ENCODE measurements around the gene KRTAP5-1.

DNA sequence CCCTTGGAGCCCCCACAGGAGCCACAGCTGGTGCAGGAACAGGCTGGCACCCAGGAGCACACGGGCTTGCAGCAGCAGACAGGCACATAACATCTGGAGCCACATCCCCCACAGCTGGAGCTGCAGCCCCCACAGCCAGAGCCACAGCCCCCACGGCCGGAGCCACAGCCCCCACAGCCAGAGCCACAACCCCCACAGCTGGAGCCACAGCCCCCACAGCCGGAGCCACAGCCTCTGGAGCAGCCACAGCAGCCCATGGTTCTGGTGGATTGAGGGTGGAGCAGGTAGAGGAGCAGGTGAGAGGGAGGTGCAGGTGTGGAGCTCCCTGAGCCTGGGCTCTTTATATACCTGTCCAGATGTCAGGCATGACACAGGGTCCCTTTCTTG lies 12.9 kb upstream of the KRTAP5-1 start, which contains the start of gene KRTAP5-2:
- TF ChIP-seq, protein P1, sequence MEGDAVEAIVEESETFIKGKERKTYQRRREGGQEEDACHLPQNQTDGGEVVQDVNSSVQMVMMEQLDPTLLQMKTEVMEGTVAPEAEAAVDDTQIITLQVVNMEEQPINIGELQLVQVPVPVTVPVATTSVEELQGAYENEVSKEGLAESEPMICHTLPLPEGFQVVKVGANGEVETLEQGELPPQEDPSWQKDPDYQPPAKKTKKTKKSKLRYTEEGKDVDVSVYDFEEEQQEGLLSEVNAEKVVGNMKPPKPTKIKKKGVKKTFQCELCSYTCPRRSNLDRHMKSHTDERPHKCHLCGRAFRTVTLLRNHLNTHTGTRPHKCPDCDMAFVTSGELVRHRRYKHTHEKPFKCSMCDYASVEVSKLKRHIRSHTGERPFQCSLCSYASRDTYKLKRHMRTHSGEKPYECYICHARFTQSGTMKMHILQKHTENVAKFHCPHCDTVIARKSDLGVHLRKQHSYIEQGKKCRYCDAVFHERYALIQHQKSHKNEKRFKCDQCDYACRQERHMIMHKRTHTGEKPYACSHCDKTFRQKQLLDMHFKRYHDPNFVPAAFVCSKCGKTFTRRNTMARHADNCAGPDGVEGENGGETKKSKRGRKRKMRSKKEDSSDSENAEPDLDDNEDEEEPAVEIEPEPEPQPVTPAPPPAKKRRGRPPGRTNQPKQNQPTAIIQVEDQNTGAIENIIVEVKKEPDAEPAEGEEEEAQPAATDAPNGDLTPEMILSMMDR (IDR thresholded peaks at IDR 0.05) = no peak
- no peak for TF ChIP-seq POLR2A (IDR thresholded peaks at IDR 0.05)

Measured in Peyer's patch (tissue), 4 donors.